HG02763 (cell line): ENCODE measurements around the gene SLC22A5.

Experiments
- ATAC-seq: cut with Tn5 transposase; IDR thresholded peaks from one replicate; pipeline ENCODE4 v1.9.1; 2021; ENCODE audit warnings: mild to moderate bottlenecking, moderate library complexity; ENCODE audit not compliant: unreplicated experiment

Gene SLC22A5

DNA sequence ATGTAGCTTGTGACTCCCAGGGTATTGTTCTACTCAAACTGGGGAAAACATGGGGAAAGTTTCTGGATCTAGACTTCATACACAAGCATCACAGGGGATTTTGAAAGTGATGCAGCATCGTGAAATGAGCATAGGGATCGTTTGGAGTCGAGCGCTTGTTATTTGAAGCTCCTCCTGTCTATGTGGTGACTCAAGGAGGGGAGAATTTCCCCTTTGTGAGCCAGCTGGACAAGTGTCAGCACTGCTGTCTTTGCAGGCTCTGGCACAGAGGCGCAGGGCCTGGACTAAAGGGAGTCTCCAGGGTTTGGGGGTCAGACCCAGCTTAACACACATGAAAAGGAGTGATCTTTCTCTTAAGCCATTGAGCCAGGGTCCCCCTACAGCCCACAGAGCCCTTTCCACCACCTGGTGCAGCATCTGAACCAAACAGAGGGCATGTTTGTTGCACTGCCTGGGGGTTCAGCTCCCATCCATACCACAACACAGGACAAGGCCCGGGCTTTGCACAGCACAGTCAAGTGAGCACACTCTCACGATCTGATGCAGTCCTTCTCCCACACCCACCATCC, 70.1 kb downstream of the SLC22A5 start:
- no peak for ATAC-seq

DNA sequence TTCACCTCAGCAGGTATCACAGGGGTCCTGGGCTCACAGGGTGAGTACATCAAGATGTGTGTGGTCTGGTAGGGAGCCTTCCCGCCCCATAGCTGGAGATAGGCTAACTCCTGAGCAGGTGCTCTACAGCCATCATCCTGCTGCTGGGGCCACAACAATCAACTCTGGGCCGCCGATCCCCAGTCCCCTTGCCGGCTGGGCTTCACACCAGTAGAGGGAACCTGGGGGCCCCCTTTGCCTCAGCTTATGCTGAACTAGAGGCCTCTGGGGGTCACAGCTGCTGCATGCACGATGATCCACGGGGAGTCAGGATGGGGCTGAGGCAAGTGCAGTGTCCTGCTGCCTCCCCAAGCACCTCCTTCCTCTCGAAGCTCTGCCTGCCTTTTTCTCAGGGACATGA, 74.6 kb downstream of the SLC22A5 start:
- ATAC-seq, result no peak
